ENCODE results near the gene KLHL17.

The KLHL17 gene

DNA sequence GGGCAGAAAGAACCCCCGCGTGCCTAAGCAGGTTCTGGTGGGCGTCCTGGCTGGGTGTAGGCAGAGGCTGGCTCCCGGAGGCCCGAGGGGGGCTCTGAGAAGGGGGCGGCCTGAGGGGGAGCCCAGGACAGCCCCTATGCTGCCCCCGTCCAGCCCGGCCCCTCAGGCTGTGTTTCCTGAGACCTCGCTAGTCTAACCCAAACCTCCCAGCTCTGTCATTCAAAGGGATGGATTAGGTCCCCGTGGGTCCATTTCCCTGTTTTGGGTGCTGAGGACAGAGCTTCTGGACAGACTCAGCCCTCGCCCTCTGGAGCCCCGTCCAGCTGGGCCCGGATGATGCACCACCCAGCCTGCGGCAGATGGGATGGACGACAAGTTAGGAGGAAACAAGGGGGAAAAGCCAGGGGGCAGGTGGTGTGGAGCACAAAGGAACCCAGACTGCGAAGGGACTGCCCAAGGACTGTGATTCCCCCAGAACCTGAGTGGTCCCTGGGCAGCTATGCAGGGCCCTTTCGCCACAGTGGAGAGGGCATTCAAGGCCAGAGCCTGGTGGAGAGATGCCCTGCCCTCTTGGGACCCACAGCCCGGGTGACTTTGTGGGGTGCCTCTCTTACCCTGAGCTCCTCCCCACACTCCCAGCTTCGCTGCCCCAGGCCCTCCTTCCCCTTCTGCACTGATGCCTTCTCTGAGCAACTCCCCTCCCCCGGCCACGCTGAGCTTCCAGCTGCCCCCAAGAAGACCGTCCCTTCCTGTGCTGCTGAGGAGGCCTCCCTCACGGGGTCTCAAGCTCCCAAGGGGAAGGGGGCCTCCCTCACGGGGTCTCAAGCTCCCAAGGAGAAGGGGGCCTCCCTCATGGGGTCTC, 36.7 kb downstream of the KLHL17 start:
- H3K36me3 ChIP-seq (ENCODE audit: control insufficient read depth, low read length): no peaks in the 10 kb centered on the region
- H4K20me1 ChIP-seq (ENCODE audit: control insufficient read depth, insufficient read depth, low read depth, low read length): no peaks in the 10 kb centered on the region
- no peak overlapping the region for H3K4me2 ChIP-seq (ENCODE audit: low read length)
- H3K9me2 ChIP-seq (replicated peaks; ENCODE audit: control insufficient read depth, low read length): no peaks in the 10 kb centered on the region
- peaks cover 8% of the 10 kb centered on the region; the same call in 1 of the 2 replicates for H3K27me3 ChIP-seq (ENCODE audit: control insufficient read depth, low read length)
- H3K4me1 ChIP-seq (ENCODE audit: control insufficient read depth, low read length): peaks cover 1% of the 10 kb centered on the region; the same call in 1 of the 2 replicates
- H3K79me2 ChIP-seq (ENCODE audit: control insufficient read depth, low read length): no peaks in the 10 kb centered on the region
- no peak overlapping the region for H3K4me3 ChIP-seq (ENCODE audit: low read length)
- TF ChIP-seq, protein P1, sequence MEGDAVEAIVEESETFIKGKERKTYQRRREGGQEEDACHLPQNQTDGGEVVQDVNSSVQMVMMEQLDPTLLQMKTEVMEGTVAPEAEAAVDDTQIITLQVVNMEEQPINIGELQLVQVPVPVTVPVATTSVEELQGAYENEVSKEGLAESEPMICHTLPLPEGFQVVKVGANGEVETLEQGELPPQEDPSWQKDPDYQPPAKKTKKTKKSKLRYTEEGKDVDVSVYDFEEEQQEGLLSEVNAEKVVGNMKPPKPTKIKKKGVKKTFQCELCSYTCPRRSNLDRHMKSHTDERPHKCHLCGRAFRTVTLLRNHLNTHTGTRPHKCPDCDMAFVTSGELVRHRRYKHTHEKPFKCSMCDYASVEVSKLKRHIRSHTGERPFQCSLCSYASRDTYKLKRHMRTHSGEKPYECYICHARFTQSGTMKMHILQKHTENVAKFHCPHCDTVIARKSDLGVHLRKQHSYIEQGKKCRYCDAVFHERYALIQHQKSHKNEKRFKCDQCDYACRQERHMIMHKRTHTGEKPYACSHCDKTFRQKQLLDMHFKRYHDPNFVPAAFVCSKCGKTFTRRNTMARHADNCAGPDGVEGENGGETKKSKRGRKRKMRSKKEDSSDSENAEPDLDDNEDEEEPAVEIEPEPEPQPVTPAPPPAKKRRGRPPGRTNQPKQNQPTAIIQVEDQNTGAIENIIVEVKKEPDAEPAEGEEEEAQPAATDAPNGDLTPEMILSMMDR (IDR thresholded peaks at IDR 0.05; ENCODE audit: low read depth, low read length, poor library complexity, severe bottlenecking): no peak
- no peaks in the 10 kb centered on the region for H3K9me3 ChIP-seq (ENCODE audit: control insufficient read depth, insufficient read depth, low read length)
- H3F3A ChIP-seq (ENCODE audit: control insufficient read depth, insufficient read depth): no peaks in the 10 kb centered on the region
- H3K27ac ChIP-seq (ENCODE audit: low read depth, low read length): no peak overlapping the region

DNA sequence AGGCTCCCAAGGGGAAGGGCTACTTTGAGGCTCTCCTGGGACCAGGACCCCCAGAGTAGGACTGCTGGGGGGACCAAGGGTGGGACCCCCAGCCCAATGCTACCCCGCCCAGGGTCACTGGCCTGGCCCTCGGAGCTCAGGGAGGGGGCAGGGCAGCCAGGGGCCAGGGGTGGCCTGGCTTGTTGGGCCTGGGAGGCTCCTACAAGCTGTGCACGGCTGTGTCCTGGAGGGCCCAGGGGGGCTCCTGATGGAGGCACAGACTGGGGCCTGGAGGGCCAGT, 37.3 kb downstream of the KLHL17 start:
- Histone ChIP-seq H3K27me3 (ENCODE audit: control insufficient read depth, low read length) (peaks cover 8% of the 10 kb centered on the region), H3K79me2 (ENCODE audit: control insufficient read depth, low read length) (no peaks in the 10 kb centered on the region), H3K4me1 (ENCODE audit: control insufficient read depth, low read length) (peaks cover 3% of the 10 kb centered on the region; the same call in 1 of the 2 replicates), H3K4me2 (ENCODE audit: low read length) (no peak overlapping the region), H3K36me3 (ENCODE audit: control insufficient read depth, low read length) (no peaks in the 10 kb centered on the region), H3F3A (ENCODE audit: control insufficient read depth, insufficient read depth) (no peaks in the 10 kb centered on the region), H3K4me3 (ENCODE audit: low read length) (no peak overlapping the region), H3K9me3 (ENCODE audit: control insufficient read depth, insufficient read depth, low read length) (no peaks in the 10 kb centered on the region), H4K20me1 (ENCODE audit: control insufficient read depth, insufficient read depth, low read depth, low read length) (no peaks in the 10 kb centered on the region), H3K27ac (ENCODE audit: low read depth, low read length) (no peak overlapping the region), H3K9me2 (replicated peaks; ENCODE audit: control insufficient read depth, low read length) (no peaks in the 10 kb centered on the region)
- no peak for TF ChIP-seq EZH2phosphoT487 (IDR thresholded peaks at IDR 0.05; ENCODE audit: borderline replicate concordance, low read length)

DNA sequence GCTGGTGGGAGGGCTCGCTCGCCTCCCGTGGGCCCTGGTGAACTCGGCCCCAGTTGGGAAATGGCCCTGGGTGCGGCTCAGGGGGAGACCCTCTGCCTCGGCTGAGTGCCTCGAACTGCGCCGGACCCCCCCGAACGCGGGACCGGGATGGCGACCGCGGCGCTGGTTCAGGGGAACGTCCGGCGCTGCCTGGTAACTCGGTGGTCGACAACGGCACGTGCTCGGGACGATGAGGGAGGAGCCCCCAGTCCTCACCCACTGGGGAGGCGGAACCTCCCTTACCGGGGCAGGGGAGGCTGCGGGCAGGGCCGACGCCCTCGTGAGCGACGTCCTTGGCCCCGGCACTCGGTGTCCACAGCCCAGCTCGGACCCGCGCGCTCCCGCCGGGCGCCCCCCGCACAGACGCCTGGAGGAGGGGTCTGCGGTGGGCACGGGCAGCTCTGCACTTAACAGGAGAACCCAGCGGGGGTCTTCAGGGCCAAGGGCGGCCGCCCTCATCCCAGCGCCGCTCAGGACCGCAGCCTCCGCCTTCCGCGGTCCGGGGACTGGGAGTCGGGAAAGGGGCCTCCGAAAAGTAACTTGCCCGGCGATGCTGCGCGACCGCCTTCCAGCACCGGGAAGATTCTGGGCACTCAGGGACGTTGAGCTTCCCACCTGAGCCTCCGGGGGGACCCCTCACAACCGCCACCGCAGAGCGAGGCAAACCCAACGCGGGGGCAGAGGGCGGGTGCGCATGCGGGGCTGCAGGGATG, 37.8 kb downstream of the KLHL17 start:
- H4K20me1 ChIP-seq (ENCODE audit: control insufficient read depth, insufficient read depth, low read depth, low read length): no peaks in the 10 kb centered on the region
- no peak for TF ChIP-seq EZH2phosphoT487 (IDR thresholded peaks at IDR 0.05; ENCODE audit: borderline replicate concordance, low read length)
- TF ChIP-seq, protein P1 (IDR thresholded peaks at IDR 0.05; ENCODE audit: low read depth, low read length, poor library complexity, severe bottlenecking): no peak
- H3K79me2 ChIP-seq (ENCODE audit: control insufficient read depth, low read length): no peaks in the 10 kb centered on the region
- no peak overlapping the region for H3K4me2 ChIP-seq (ENCODE audit: low read length)
- H3F3A ChIP-seq (ENCODE audit: control insufficient read depth, insufficient read depth): no peaks in the 10 kb centered on the region
- H3K4me1 ChIP-seq (ENCODE audit: control insufficient read depth, low read length): peaks cover 3% of the 10 kb centered on the region; the same call in 1 of the 2 replicates
- H3K27ac ChIP-seq (ENCODE audit: low read depth, low read length): no peak overlapping the region
- no peaks in the 10 kb centered on the region for H3K9me2 ChIP-seq (replicated peaks; ENCODE audit: control insufficient read depth, low read length)
- no peaks in the 10 kb centered on the region for H3K36me3 ChIP-seq (ENCODE audit: control insufficient read depth, low read length)
- no peaks in the 10 kb centered on the region for H3K9me3 ChIP-seq (ENCODE audit: control insufficient read depth, insufficient read depth, low read length)
- peaks cover 13% of the 10 kb centered on the region for H3K27me3 ChIP-seq (ENCODE audit: control insufficient read depth, low read length)
- H3K4me3 ChIP-seq (ENCODE audit: low read length): no peak overlapping the region

DNA sequence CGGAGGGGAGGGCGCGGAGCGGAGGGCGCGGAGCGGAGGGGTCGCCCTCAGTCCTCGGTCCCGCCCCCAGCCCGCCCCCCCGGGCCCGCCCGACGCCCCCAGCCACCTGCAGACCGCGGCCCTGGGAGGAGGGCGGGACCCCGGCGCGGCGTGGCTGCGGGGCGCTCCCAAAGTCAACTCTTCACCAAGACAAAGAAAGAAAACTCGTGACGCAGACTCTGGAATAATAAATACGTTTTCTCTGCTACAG, 38.3 kb downstream of the KLHL17 start:
- Histone ChIP-seq H3K4me1 (ENCODE audit: control insufficient read depth, low read length) (peaks cover 3% of the 10 kb centered on the region; the same call in 1 of the 2 replicates), H3K9me3 (ENCODE audit: control insufficient read depth, insufficient read depth, low read length) (no peaks in the 10 kb centered on the region), H3K27ac (ENCODE audit: low read depth, low read length) (no peak overlapping the region), H3K36me3 (ENCODE audit: control insufficient read depth, low read length) (no peaks in the 10 kb centered on the region), H3K27me3 (ENCODE audit: control insufficient read depth, low read length) (peaks cover 18% of the 10 kb centered on the region), H3K79me2 (ENCODE audit: control insufficient read depth, low read length) (no peaks in the 10 kb centered on the region), H3K4me3 (ENCODE audit: low read length) (no peak overlapping the region), H3F3A (ENCODE audit: control insufficient read depth, insufficient read depth) (no peaks in the 10 kb centered on the region), H3K9me2 (replicated peaks; ENCODE audit: control insufficient read depth, low read length) (no peaks in the 10 kb centered on the region), H4K20me1 (ENCODE audit: control insufficient read depth, insufficient read depth, low read depth, low read length) (no peaks in the 10 kb centered on the region), H3K4me2 (ENCODE audit: low read length) (no peak overlapping the region)
- no peak for TF ChIP-seq EZH2phosphoT487 (IDR thresholded peaks at IDR 0.05; ENCODE audit: borderline replicate concordance, low read length)
